GM23338 (cell line): Measurements from ENCODE around the gene C11orf24.
"Not testable (repeated sequence)": the region's sequence is repeated elsewhere in the genome, so short reads cannot be mapped to it uniquely, and the experiment has no call there.

ENCODE experiments used
- CREB1 ChIP-seq: fragments of 250-450 bp; sonication (Bioruptor Pico); IDR thresholded peaks from 2 replicates; pipeline ENCODE4 v1.5.0; 2020; ENCODE audit warnings: low read depth, mild to moderate bottlenecking, moderate library complexity
- EZH2 ChIP-seq: fragments of 200-600 bp; sonication (generic); IDR thresholded peaks from one replicate; pipeline ENCODE4 v1.8.0; 2017; ENCODE audit warnings: antibody characterized with exemption, mild to moderate bottlenecking, low read depth; ENCODE audit not compliant: unreplicated experiment
- EZH2phosphoT487 ChIP-seq: fragments of 200-600 bp; sonication (generic); IDR thresholded peaks from one replicate; pipeline ENCODE4 v1.8.1; 2018; ENCODE audit warnings: antibody characterized with exemption; ENCODE audit not compliant: unreplicated experiment
- POLR2AphosphoS5 ChIP-seq: IDR thresholded peaks from 2 replicates; pipeline ENCODE4 v1.6.1; 2016; ENCODE audit warnings: antibody characterized with exemption, low read depth
- TF ChIP-seq, protein P1 (sequence below), 2 experiments: fragments of 200-600 bp in 1 of 2; sonication (generic) in 1 of 2; conservative IDR thresholded peaks; 2 replicates each; pipeline versions ENCODE4 v1.5.1 to v1.6.1; 2016 to 2017; ENCODE audit warnings: antibody characterized with exemption in 2 of 2, low read depth in 2 of 2, mild to moderate bottlenecking in 2 of 2, moderate library complexity in 1 of 2
- TF ChIP-seq, protein P2 (sequence below): IDR thresholded peaks from one replicate; pipeline ENCODE4 v1.6.1; 2018; ENCODE audit warnings: antibody characterized with exemption; ENCODE audit not compliant: unreplicated experiment
- TF ChIP-seq, protein P3 (sequence below): IDR thresholded peaks from 2 replicates; pipeline ENCODE4 v1.6.1; 2016; ENCODE audit warnings: antibody characterized with exemption

GRCh38 chr11:68244912-68245311 is 26.9 kb downstream of the C11orf24 start:
- TF ChIP-seq EZH2phosphoT487; EZH2; POLR2AphosphoS5; CREB1 (CRISPR knock-in tag): not testable (repeated sequence)
- TF ChIP-seq, protein P1, sequence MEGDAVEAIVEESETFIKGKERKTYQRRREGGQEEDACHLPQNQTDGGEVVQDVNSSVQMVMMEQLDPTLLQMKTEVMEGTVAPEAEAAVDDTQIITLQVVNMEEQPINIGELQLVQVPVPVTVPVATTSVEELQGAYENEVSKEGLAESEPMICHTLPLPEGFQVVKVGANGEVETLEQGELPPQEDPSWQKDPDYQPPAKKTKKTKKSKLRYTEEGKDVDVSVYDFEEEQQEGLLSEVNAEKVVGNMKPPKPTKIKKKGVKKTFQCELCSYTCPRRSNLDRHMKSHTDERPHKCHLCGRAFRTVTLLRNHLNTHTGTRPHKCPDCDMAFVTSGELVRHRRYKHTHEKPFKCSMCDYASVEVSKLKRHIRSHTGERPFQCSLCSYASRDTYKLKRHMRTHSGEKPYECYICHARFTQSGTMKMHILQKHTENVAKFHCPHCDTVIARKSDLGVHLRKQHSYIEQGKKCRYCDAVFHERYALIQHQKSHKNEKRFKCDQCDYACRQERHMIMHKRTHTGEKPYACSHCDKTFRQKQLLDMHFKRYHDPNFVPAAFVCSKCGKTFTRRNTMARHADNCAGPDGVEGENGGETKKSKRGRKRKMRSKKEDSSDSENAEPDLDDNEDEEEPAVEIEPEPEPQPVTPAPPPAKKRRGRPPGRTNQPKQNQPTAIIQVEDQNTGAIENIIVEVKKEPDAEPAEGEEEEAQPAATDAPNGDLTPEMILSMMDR (conservative IDR thresholded peaks at IDR 0.05; ENCODE audit: low read depth in 2 of 2): not testable (repeated sequence)
- TF ChIP-seq, protein P2, sequence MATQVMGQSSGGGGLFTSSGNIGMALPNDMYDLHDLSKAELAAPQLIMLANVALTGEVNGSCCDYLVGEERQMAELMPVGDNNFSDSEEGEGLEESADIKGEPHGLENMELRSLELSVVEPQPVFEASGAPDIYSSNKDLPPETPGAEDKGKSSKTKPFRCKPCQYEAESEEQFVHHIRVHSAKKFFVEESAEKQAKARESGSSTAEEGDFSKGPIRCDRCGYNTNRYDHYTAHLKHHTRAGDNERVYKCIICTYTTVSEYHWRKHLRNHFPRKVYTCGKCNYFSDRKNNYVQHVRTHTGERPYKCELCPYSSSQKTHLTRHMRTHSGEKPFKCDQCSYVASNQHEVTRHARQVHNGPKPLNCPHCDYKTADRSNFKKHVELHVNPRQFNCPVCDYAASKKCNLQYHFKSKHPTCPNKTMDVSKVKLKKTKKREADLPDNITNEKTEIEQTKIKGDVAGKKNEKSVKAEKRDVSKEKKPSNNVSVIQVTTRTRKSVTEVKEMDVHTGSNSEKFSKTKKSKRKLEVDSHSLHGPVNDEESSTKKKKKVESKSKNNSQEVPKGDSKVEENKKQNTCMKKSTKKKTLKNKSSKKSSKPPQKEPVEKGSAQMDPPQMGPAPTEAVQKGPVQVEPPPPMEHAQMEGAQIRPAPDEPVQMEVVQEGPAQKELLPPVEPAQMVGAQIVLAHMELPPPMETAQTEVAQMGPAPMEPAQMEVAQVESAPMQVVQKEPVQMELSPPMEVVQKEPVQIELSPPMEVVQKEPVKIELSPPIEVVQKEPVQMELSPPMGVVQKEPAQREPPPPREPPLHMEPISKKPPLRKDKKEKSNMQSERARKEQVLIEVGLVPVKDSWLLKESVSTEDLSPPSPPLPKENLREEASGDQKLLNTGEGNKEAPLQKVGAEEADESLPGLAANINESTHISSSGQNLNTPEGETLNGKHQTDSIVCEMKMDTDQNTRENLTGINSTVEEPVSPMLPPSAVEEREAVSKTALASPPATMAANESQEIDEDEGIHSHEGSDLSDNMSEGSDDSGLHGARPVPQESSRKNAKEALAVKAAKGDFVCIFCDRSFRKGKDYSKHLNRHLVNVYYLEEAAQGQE: not testable (repeated sequence)
- TF ChIP-seq, protein P3, sequence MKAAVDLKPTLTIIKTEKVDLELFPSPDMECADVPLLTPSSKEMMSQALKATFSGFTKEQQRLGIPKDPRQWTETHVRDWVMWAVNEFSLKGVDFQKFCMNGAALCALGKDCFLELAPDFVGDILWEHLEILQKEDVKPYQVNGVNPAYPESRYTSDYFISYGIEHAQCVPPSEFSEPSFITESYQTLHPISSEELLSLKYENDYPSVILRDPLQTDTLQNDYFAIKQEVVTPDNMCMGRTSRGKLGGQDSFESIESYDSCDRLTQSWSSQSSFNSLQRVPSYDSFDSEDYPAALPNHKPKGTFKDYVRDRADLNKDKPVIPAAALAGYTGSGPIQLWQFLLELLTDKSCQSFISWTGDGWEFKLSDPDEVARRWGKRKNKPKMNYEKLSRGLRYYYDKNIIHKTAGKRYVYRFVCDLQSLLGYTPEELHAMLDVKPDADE: not testable (repeated sequence)
